ENCODE results near the gene GPC5. TPM values are rescaled to one million over a fixed set of nuclear protein-coding genes. Genes with fewer than 3 reads are reported as not detected.
"Not testable (repeated sequence)": the region's sequence is repeated elsewhere in the genome, so short reads cannot be mapped to it uniquely, and the experiment has no call there.

GPC5 gene
- total and polyA plus RNA-seq, 9 of the 15 experiments (the other 6 are each of a cell fraction or from before 2014, with no cell fraction given) = 0.18 to 0.27 TPM; not detected in 7

DNA sequence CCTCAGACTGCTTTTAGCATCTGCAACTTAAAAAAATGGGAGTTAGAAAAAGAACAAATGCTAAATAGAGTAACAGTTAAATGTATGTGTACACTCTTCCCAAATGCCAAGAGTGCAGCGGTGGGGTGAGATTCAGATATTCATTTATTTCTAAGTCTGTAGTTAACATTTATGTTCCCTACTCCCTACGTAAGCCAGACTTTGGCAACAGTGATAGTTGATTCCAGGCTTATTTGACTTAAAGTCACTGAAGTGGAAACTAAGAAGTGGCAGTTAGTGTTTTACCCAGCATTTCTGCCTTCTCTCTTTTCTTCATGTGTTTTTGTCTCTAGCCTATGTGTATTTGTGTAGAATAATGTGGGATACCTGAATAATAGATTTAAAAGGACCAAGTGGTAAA is 46.4 kb upstream of the GPC5 start (continued):
- TF ChIP-seq TFAP4 (CRISPR knock-in tag; IDR thresholded peaks at IDR 0.05; ENCODE audit: borderline replicate concordance) (no peak), STAT5A (IDR thresholded peaks at IDR 0.05; ENCODE audit: borderline replicate concordance, low read length) (no peak)

GRCh38 chr13:91352891-91353290 is 45.5 kb upstream of the GPC5 start:
- H3K4me2 ChIP-seq (ENCODE audit: insufficient read depth, low read length); H3K27ac ChIP-seq (ENCODE audit: extremely low read depth, low read depth, low read length); ATAC-seq; intact Hi-C loops (cut with micrococcal nuclease); H3K9ac ChIP-seq (ENCODE audit: insufficient read depth in 1 of 2, low read depth in 2 of 2, low read length in 2 of 2); DNase-seq (ENCODE audit: extremely low read depth in 1 of 4, low spot score in 3 of 4); in situ Hi-C loops (cut with MboI); H3K4me3 ChIP-seq; FAIRE-seq; H2AFZ ChIP-seq (ENCODE audit: low read depth, low read length); H3K27me3 ChIP-seq (ENCODE audit: control insufficient read depth in 2 of 2, insufficient read depth in 2 of 2, low read length in 2 of 2); H3K9me3 ChIP-seq (replicated peaks; ENCODE audit: control insufficient read depth, insufficient read depth, low read depth, low read length); BruUV-seq (replicated peaks): not testable (repeated sequence)
- Histone ChIP-seq H3K36me3 (ENCODE audit: control insufficient read depth, insufficient read depth, low read length) (peaks cover 89% of the 10 kb centered on the region), H3K9me1 (ENCODE audit: control insufficient read depth, insufficient read depth, low read length) (peaks cover 14% of the 10 kb centered on the region), H3K4me1 (replicated peaks in 1 of 2; ENCODE audit: control insufficient read depth in 2 of 2, insufficient read depth in 2 of 2, low read length in 2 of 2) (peaks cover 8 to 23% of the 10 kb centered on the region in 2 experiments; a peak in 4 of 5 replicates), H3K79me2 (ENCODE audit: control insufficient read depth, insufficient read depth, low read length) (peaks cover 73% of the 10 kb centered on the region), H4K20me1 (replicated peaks; ENCODE audit: control insufficient read depth, insufficient read depth, low read length) (peaks cover 81% of the 10 kb centered on the region)
- POLR2A ChIA-PET = interaction anchor here (0.9 to 4.3 kb wide), 3 partner anchors 6 to 71 kb away, joined by 3 to 54 read pairs (median 4); no protein-coding TSS in a partner anchor
- CTCF ChIA-PET (ENCODE audit: low intra/inter-chr PET ratio) = interaction anchor here (0.6 kb wide), 1 partner anchor 26 kb away, joined by 3 read pairs; no protein-coding TSS in a partner anchor
- WGBS (ENCODE audit: insufficient coverage, low coverage, missing lambda C conversion rate) = 94% methylated on average over 7 of the region's 7 CpGs
